ENCODE measurements around the gene CTXND1. TPM values are rescaled to one million over a fixed set of nuclear protein-coding genes. Genes with fewer than 3 reads are reported as not detected.

Gene CTXND1
- total RNA-seq, 2 donors from 2014 or later, result 0.04 TPM; not detected in 1

- H3K27me3 Mint-ChIP-seq (ENCODE audit: insufficient read depth), result no peaks in the 10 kb centered on the region
- H3K36me3 Mint-ChIP-seq (ENCODE audit: low read depth), result no peaks in the 10 kb centered on the region
- H3K4me3 Mint-ChIP-seq, result no peak overlapping the region
- Histone ChIP-seq H3K4me1 (ENCODE audit: control insufficient read depth, insufficient read depth, low read length) (no peaks in the 10 kb centered on the region), H3K27me3 (ENCODE audit: control insufficient read depth, insufficient read depth, low read length, poor library complexity, severe bottlenecking) (no peaks in the 10 kb centered on the region), H3K4me3 (ENCODE audit: low read length) (no peak overlapping the region), H3K9me3 (ENCODE audit: control insufficient read depth, low read length) (no peaks in the 10 kb centered on the region), H3K36me3 (ENCODE audit: control insufficient read depth, insufficient read depth, low read length) (no peaks in the 10 kb centered on the region), H3K9ac (ENCODE audit: extremely low read depth, low read length, poor library complexity, severe bottlenecking) (no peak overlapping the region), H3K27ac (ENCODE audit: low read depth, low read length) (no peak overlapping the region)
- no peaks in the 10 kb centered on the region for H3K9me3 Mint-ChIP-seq
- peak; percentile 30 for DNase-seq
- no peak overlapping the region for H3K27ac Mint-ChIP-seq
- peaks cover 13% of the 10 kb centered on the region for H3K4me1 Mint-ChIP-seq
- no peak for TF ChIP-seq CTCF (conservative IDR thresholded peaks at IDR 0.05)
- 87 to 98% methylated on average over 9 to 26 of the region's 26 CpGs for WGBS, 2 experiments (ENCODE audit: insufficient coverage in 1 of 2, insufficient read length in 1 of 2)
Observed at GRCh38 chr15:80201256-80202015, 50.6 kb downstream of the CTXND1 start.

GRCh38 chr15:80199869-80200268 lies 52.1 kb downstream of the CTXND1 start:
- H3K27ac ChIP-seq (ENCODE audit: low read depth, low read length), result no peak overlapping the region
- H3K27me3 ChIP-seq (ENCODE audit: control insufficient read depth, insufficient read depth, low read length, poor library complexity, severe bottlenecking), result no peaks in the 10 kb centered on the region
- Mint-ChIP-seq H3K27ac (no peak overlapping the region), H3K27me3 (ENCODE audit: insufficient read depth) (no peaks in the 10 kb centered on the region), H3K4me1 (peaks cover 13% of the 10 kb centered on the region), H3K9me3 (no peaks in the 10 kb centered on the region), H3K36me3 (ENCODE audit: low read depth) (no peaks in the 10 kb centered on the region), H3K4me3 (no peak overlapping the region)
- no peaks in the 10 kb centered on the region for H3K4me1 ChIP-seq (ENCODE audit: control insufficient read depth, insufficient read depth, low read length)
- no peak overlapping the region for H3K9ac ChIP-seq (ENCODE audit: extremely low read depth, low read length, poor library complexity, severe bottlenecking)
- no peak for DNase-seq
- no peak for TF ChIP-seq CTCF (conservative IDR thresholded peaks at IDR 0.05)
- no peaks in the 10 kb centered on the region for H3K9me3 ChIP-seq (ENCODE audit: control insufficient read depth, low read length)
- no peak overlapping the region for H3K4me3 ChIP-seq (ENCODE audit: low read length)
- WGBS, 2 experiments (ENCODE audit: insufficient coverage in 1 of 2, insufficient read length in 1 of 2), result 93 to 98% methylated on average over 2 to 3 of the region's 3 CpGs
- no peaks in the 10 kb centered on the region for H3K36me3 ChIP-seq (ENCODE audit: control insufficient read depth, insufficient read depth, low read length)

- H3K27ac ChIP-seq (ENCODE audit: low read depth, low read length), result no peak overlapping the region
- no peak overlapping the region for H3K4me3 ChIP-seq (ENCODE audit: low read length)
- DNase-seq, result peak; percentile 66
- 55 to 86% methylated on average over 1 to 2 of the region's 2 CpGs for WGBS, 2 experiments (ENCODE audit: insufficient coverage in 1 of 2, insufficient read length in 1 of 2)
- H3K9me3 Mint-ChIP-seq, result no peaks in the 10 kb centered on the region
- H3K4me1 Mint-ChIP-seq, result peaks cover 13% of the 10 kb centered on the region
- no peak overlapping the region for H3K4me3 Mint-ChIP-seq
- H3K27me3 ChIP-seq (ENCODE audit: control insufficient read depth, insufficient read depth, low read length, poor library complexity, severe bottlenecking), result no peaks in the 10 kb centered on the region
- no peak for TF ChIP-seq CTCF (conservative IDR thresholded peaks at IDR 0.05)
- H3K27ac Mint-ChIP-seq, result no peak overlapping the region
- H3K27me3 Mint-ChIP-seq (ENCODE audit: insufficient read depth), result no peaks in the 10 kb centered on the region
- H3K9me3 ChIP-seq (ENCODE audit: control insufficient read depth, low read length), result no peaks in the 10 kb centered on the region
- no peaks in the 10 kb centered on the region for H3K4me1 ChIP-seq (ENCODE audit: control insufficient read depth, insufficient read depth, low read length)
- no peaks in the 10 kb centered on the region for H3K36me3 ChIP-seq (ENCODE audit: control insufficient read depth, insufficient read depth, low read length)
- no peak overlapping the region for H3K9ac ChIP-seq (ENCODE audit: extremely low read depth, low read length, poor library complexity, severe bottlenecking)
- H3K36me3 Mint-ChIP-seq (ENCODE audit: low read depth), result no peaks in the 10 kb centered on the region
Observed at GRCh38 chr15:80199366-80199765, 52.6 kb downstream of the CTXND1 start.

Data from endodermal cell (in vitro differentiated cells).